DND-41 (cell line): ENCODE results near the gene MTCH1.

Experiments
- EZH2 ChIP-seq: IDR thresholded peaks from 3 replicates; pipeline ENCODE4 v1.6.1; 2012; ENCODE audit warnings: borderline replicate concordance, low read depth, mild to moderate bottlenecking, moderate library complexity, low read length, inconsistent platforms; ENCODE audit not compliant: severe bottlenecking
- TF ChIP-seq, protein P1 (sequence below): IDR thresholded peaks from 2 replicates; pipeline ENCODE4 v1.5.1; 2012; ENCODE audit warnings: borderline replicate concordance, low read length, moderate library complexity, mild to moderate bottlenecking; ENCODE audit not compliant: poor library complexity, severe bottlenecking; ENCODE audit errors: extremely low read depth

DNA sequence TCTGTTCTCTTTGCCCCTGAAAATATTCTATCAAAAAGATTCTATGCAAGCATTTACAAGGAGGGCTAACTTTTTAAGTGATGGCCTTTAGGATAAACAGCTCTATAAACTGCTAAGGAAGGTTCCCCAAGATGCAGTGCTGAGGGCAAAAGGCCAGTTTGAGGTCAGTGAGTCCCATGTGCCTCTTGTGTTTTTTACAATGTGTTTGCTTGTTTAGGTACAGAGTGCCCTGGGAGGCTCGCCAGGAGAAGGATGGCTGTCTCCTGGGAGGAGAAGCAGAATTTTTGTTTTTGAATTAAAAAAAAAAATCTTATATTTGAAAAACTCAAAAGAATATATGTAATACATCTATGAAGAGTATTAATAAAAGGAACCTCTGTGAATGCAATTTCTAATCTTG is 12.8 kb downstream of the MTCH1 start:
- TF ChIP-seq, protein P1, sequence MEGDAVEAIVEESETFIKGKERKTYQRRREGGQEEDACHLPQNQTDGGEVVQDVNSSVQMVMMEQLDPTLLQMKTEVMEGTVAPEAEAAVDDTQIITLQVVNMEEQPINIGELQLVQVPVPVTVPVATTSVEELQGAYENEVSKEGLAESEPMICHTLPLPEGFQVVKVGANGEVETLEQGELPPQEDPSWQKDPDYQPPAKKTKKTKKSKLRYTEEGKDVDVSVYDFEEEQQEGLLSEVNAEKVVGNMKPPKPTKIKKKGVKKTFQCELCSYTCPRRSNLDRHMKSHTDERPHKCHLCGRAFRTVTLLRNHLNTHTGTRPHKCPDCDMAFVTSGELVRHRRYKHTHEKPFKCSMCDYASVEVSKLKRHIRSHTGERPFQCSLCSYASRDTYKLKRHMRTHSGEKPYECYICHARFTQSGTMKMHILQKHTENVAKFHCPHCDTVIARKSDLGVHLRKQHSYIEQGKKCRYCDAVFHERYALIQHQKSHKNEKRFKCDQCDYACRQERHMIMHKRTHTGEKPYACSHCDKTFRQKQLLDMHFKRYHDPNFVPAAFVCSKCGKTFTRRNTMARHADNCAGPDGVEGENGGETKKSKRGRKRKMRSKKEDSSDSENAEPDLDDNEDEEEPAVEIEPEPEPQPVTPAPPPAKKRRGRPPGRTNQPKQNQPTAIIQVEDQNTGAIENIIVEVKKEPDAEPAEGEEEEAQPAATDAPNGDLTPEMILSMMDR, result no peak
- no peak for TF ChIP-seq EZH2
